GM21786 (cell line): ENCODE measurements around the gene INSR.
"Not testable (repeated sequence)": the region's sequence is repeated elsewhere in the genome, so short reads cannot be mapped to it uniquely, and the experiment has no call there.

Experiments
- ATAC-seq: cut with Tn5 transposase; IDR thresholded peaks from one replicate; pipeline ENCODE4 v1.9.1; 2021; ENCODE audit not compliant: unreplicated experiment

INSR gene

DNA sequence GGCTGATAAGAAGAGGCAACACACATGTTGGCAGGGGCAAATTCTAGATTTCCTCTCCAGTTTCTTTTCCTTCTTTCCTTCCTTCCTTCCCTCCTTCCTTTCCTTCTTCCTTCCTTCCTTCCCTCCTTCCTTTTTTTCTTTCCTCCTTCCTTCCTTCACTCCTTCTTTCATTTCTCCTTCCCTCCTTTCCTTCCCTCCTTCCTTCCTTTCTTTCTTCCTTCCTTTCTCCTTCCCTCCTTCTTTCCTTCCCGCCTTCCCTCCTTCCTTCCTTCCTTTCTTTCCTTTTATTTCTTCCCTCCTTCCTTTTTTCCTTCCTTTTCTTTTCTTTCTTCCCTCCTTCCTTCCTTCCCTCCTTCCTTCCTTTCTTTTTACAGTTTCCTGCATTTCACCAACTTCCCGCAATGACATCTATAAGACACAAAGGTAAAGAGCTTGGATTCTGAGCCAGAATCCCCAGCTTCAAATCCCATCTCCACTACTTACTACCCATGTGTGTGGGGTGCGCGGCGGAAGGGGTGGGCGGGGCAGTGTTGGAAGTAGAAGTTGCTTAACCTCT, 35.3 kb downstream of the INSR start:
- ATAC-seq: no peak

GRCh38 chr19:7258041-7258839, 36.0 kb downstream of the INSR start:
- ATAC-seq: no peak

- ATAC-seq: no peak
Measured at GRCh38 chr19:7257148-7258040, 36.8 kb downstream of the INSR start.

DNA sequence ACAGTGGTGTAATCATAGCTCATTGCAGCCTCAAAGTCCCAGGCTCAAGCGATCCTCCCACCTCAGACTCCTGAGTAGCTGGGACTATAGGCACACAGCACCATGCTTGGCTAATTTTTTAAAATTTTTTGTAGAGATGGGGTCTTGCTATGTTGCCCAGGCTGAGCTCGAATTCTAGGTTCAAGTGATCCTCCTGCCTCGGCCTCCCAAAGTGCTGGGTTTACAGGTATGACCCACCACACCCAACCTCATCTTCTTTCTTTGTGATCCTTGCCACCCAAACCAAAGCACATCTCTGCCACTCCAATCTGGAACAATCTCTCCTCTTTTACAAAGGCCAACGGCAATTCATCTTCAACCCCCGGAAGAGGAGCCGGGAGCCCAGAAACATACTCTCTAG, 38.6 kb downstream of the INSR start:
- ATAC-seq: no peak

GRCh38 chr19:7255119-7255518, 39.1 kb downstream of the INSR start:
- ATAC-seq: no peak

DNA sequence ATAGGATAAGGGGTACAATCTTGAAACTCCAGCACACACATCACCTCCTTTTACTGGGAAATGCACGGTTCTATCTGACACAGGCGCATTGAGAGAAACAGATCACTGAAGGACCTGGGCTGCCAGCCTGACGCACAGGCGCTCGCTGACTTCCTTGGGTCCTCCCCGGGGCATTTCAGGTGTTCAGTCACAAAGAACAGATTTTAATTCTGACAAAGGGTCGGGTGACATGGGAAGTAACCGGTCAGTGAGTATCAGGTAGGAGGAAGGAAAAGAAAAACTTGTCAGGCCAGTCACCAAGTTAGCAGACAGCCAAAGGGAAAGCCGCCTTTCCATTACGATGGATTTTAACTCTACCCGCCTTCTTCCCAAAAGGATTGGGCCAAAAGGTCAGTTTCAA, 39.6 kb downstream of the INSR start:
- ATAC-seq: no peak

- ATAC-seq: no peak
Measured at GRCh38 chr19:7252364-7252763, 41.9 kb downstream of the INSR start.

DNA sequence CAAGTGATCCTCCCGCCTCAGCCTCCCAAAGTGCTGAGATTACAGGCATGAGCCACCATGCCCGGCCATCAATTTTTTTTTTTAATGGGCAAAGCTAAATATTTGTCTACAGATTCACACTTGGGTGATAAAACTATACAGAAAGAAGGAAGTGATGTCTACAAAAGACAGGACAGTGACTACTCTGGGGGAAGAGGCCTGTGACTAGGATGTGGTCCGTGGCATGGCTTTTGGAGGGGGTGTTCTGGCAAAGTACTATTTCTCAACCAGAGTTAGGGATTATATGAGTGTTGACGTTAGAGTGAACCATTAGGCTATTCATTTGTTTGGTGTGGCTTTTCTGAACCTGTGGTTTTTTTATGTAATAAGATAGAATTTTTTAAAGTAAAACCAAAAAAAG, 42.7 kb downstream of the INSR start:
- ATAC-seq: no peak

DNA sequence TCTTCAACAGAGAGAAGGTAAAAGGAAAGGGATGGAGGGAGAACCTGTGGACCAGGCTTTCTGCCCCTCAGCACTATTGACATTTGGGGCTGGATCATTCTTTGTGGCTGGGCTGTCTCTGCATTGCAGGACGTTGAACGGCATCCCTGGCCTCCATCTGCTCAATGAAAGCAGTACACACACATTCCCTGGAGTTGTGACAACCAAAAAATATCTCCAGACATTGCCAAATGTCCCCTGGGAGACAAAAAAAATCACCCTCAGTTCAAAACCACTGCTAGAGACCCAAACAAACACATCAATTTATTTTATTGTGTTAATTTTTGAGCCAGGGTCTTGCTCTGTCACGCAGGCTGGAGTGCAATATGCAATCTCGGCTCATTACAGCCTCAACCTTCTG, 43.3 kb downstream of the INSR start:
- ATAC-seq: no peak

DNA sequence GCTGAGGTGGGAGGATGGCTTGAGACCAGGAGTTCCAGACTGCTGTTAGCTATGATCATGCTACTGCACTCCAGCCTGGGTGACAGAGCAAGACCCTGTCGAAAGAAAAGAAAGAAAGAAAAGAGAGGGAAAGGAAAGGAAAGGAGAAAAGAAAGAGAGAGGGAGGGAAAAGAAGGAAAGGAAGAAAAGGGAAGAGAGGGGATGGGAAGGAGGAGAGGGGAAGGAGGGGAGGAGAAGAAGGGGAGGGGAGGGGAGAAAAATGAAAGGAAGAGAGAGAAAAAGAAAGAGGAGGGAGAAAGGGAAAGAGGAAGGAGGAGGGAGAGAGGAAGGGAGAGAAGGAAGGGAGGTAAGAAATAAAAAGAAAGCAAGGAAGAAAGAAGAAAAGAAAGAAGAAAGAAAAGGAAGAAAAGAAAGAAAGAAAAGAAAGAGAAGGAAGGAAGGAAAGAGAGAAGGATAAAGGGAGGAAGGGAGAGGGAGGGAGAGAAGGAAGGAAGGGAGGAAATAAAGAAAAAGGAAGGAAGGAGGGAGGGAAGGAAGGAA, 44.1 kb downstream of the INSR start:
- ATAC-seq: no peak

DNA sequence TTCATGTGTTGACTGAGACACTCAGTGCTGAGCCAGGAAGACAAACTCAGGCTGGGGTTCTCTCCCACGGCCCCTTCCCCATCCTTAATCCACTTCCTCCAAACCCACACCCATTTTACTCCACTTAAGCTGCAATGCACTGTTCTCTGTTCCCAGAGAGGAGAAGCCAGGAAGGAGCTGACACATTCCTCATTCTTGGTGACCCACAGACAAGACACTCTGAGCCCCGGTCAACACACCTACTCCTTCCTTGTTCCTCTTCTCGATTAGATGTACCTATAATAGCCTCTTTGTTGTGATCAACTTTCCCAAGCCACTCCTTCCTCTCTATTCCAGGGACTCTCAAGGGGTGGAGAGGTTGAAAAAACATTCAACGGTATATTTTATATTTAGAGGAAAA, 47.1 kb downstream of the INSR start:
- no peak for ATAC-seq

DNA sequence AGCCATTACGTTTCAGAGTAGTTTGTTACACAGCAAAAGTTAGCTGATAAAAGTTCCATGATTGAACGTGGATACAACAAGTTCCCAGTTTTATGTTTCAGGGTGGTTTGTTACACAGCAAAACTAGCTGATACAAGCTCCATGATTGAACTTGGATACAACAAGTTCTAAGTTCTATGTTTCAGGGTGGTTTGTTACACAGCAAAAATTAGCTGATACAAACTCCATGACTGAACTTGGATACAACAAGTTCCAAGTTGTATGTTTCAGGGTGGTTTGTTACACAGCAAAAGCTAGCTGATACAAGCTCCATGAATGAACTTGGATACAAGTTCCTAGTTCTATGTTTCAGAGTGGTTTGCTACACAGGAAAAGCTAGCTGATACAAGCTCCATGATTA, 47.6 kb downstream of the INSR start:
- ATAC-seq: no peak

DNA sequence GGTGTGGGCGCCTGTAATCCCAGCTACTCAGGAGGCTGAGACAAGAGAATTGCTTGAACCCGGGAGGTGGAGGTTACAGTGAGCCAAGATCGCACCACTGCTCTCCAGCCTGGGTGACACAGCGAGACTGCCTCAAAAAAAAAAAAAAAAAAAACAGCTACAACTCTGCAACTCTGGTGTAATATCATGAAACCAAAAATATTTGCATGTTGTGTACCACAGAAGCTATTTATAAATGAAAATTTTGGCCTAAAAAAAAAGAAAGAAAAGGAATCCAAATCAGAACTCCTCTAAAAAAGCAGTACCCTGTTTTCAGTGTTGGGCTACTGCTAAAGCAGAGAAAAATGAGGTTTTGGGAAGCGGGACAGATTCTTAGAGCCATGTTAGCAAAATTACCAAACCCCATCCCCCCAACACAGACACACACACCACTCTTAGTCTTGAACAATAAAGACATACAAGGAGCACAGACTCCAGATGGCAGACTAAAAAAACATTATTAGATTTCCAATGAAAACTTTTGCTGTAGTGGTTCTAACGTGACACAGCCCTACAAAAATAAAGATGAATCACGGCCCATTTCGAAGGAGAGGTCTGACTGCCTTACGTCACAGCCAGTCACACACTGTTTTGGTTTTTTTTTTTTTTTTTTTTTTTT, 51.5 kb downstream of the INSR start:
- peak; percentile 48 for ATAC-seq

DNA sequence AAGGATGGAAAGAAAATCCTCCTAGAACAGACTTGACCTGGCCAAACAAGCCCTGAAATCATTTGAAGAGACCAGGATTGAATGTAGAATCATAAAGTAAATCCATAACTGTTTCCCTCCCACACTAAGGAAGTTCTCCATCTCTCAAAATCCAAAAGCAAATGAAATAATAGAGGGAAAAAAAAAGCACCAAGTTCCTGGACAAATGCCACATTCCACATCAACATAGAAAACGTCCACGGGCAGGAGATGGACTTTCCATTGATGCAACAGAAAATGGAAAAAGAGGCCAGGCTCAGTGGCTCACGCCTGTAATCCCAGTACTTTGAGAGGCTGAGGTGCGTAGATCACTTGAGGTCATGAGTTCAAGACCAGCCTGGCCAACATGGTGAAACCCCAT, 56.2 kb downstream of the INSR start:
- ATAC-seq: no peak

- no peak for ATAC-seq
Measured at GRCh38 chr19:7236153-7236552, 58.1 kb downstream of the INSR start.

GRCh38 chr19:7230826-7231225, 63.4 kb downstream of the INSR start:
- ATAC-seq: no peak

DNA sequence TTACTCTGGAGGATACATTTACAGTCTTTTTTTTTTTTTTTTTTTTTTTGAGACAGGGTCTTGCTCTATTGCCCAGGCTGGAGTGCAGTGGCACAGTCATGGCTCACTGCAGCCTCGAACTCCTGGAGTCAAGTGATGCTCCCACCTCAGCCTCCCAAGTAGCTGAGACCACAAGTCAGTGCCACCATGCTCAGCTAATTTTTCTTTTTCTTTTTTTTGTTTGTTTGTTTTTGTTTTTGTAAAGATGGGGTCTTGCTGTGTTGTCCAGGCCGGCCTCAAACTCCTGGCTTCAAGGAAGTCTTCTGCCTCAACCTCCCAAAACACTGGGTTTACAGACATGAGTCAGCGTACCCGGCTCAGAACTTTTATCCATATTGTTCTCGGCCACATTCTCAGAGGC, 64.5 kb downstream of the INSR start:
- no peak for ATAC-seq

- no peak for ATAC-seq
Measured at GRCh38 chr19:7228935-7229541, 65.2 kb downstream of the INSR start.

- ATAC-seq: no peak
Measured at GRCh38 chr19:7227735-7228134, 66.5 kb downstream of the INSR start.

DNA sequence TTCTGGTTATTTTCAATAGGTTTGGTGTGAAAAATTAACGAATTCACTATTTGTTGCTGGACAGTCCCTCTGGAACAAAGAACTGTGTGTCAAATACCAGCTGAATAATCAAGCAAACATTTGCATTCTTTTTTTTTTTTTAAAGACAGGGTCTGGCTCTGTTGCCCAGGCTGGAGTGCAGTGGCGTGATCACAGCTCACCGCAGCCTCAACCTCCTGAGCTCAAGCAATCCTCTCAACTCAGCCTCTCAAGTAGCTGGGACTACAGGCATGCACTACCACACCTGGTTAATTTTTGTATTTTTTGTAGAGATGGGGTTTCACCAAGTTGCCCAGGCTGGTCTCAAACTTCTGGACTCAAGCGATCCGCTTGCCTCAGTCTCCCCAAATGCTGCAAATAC, 67.1 kb downstream of the INSR start:
- not testable (repeated sequence) for ATAC-seq

- no peak for ATAC-seq
Measured at GRCh38 chr19:7226739-7227138, 67.5 kb downstream of the INSR start.
